GM18870 (cell line): ENCODE results near the gene FILIP1L.
"Not testable (repeated sequence)": the region's sequence is repeated elsewhere in the genome, so short reads cannot be mapped to it uniquely, and the experiment has no call there.

ENCODE experiments used
- ATAC-seq: cut with Tn5 transposase; IDR thresholded peaks from one replicate; pipeline ENCODE4 v1.9.1; 2021; ENCODE audit warnings: moderate library complexity; ENCODE audit not compliant: unreplicated experiment

The FILIP1L gene

GRCh38 chr3:100075851-100076730, 38.2 kb downstream of the FILIP1L start:
- no peak for ATAC-seq

GRCh38 chr3:100075196-100075595, 39.1 kb downstream of the FILIP1L start:
- no peak for ATAC-seq

GRCh38 chr3:100073714-100074307, 40.5 kb downstream of the FILIP1L start:
- no peak for ATAC-seq

- ATAC-seq: no peak
Measured at GRCh38 chr3:100073049-100073713, 41.1 kb downstream of the FILIP1L start.

DNA sequence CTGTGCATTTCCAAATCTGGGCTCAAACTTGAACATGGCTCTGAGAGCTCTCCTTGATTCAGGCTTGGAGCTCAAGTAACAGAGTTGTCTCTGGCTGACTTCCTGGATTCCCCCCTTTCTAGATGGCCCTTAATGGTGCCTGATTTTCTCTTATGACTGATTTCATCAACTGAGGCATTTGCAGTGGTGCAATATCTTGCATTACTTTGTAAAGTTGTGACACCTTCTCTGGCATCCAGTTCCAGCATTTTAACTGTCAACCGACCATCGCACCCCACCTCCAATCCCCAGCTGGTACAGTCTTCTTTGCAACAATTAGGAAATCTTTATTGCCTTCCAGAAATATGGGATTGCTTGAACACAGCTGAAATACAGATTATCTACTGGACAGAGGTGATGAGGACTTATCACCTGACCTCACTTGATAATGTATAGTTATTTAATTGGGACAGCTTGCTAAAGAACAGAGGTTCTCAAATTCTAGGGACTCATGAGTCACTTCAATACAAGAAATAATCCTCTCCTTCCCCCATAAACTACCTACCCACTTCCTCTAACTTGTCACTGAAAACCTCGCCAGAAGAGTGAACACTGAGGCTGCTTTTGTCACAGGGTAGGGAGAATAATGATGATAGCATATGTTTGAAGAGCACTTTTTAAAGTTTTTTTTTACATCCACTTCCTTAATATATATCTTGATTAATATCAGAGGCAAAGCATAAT, 41.8 kb downstream of the FILIP1L start:
- peak; percentile 53 for ATAC-seq

GRCh38 chr3:100069472-100069871, 44.8 kb downstream of the FILIP1L start:
- ATAC-seq: no peak

DNA sequence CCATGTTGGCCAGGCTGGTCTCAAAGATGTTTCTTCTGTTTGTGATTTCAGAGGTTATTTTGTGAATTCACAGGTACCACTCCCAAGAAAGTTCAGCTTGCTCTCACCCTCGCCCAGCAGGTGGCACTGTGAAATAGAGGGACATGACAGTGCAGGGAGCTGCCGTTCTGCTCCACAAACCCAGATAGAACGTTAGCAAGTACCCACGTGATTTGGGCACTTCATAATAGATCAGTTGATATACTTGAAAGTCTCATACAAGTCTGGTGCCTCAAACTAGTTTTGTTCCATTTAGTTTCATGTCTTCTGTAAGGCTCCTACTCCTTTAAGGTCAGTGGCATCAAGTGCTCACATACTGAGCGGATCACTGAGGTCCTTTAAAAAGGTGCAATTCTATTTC, 45.5 kb downstream of the FILIP1L start:
- peak; percentile 47 for ATAC-seq

DNA sequence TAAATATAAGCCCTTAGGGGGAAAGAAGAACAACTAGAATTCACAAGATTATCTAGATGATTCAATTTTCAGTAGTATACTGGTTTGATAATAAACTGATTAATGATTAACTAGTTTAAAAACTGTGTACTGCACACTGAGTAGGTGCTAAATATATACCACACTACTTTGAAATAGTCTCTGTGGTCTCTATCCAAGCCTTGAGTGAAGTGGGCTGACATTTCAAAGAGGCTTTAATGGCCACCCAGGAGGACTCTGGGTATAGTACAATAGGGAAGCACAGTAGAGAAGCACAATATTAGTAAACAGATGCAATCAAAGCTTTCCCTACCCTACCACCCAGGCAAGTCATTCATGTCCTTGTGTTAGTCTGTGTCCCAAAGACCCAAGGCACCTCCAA, 46.7 kb downstream of the FILIP1L start:
- ATAC-seq: no peak

DNA sequence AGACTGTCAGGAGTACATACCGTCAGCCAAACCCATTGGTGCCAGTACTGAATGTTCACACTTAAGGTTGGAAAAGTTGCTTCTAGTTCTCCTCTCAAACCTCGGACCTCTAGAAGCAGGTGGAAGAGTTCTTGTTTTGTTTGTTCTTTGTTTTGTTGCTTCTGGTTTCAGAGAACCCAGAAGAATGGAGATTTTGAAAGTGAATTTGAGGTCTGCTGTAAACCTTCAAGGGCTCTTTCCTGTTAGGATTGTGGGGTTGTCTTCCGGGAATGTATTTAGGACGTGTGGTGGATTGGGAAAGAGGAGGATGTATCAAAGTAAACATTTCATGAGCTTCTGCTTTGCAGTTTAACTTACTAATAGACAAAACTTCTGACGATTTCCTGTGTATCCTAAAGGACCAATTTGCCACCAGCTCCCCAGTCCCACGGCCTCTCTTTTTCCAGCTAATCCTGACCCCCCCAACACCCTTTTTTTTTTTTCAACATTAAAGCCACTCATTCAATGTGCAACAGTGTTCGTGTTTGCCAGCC, 50.3 kb downstream of the FILIP1L start:
- no peak for ATAC-seq

- ATAC-seq: no peak
Measured at GRCh38 chr3:100062665-100063064, 51.6 kb downstream of the FILIP1L start.

DNA sequence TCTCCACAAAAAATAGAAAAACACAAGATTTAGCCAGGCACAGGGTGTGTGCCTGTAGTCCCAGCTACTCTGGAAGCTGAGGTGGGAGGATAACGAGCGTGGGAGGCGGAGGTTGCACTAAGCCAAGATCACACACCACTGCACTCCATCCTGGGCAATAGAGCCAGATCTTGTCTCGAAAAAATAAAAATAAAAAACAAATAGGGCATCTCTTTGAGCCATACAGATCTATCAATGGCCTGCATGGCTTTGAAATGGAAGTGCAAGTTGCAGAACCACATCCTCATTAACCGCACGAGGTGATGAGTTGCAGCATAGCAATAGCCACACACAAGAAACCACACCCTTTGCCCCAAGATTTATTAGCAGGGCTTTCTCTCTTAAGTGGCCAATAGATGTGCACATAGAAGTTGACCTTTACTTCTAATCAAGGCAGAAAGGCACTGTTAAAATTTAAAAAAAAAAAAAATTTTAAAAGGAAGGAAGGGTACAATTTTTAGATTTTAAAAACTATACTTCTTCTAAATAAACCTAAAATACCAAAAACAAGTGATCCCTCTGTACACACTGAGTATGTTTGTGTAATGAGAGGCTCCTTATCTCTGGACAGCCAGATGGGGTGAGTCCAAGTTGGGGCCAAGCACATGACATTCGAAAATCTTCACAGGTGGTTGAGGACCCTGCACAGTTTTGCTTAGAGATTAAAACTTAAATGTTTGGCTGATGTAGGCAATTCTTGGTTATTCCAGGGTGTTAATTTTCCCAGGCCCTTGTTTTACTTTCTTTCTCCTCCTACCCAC, 53.4 kb downstream of the FILIP1L start:
- ATAC-seq: no peak

GRCh38 chr3:100059472-100059871, 54.8 kb downstream of the FILIP1L start:
- ATAC-seq: no peak

DNA sequence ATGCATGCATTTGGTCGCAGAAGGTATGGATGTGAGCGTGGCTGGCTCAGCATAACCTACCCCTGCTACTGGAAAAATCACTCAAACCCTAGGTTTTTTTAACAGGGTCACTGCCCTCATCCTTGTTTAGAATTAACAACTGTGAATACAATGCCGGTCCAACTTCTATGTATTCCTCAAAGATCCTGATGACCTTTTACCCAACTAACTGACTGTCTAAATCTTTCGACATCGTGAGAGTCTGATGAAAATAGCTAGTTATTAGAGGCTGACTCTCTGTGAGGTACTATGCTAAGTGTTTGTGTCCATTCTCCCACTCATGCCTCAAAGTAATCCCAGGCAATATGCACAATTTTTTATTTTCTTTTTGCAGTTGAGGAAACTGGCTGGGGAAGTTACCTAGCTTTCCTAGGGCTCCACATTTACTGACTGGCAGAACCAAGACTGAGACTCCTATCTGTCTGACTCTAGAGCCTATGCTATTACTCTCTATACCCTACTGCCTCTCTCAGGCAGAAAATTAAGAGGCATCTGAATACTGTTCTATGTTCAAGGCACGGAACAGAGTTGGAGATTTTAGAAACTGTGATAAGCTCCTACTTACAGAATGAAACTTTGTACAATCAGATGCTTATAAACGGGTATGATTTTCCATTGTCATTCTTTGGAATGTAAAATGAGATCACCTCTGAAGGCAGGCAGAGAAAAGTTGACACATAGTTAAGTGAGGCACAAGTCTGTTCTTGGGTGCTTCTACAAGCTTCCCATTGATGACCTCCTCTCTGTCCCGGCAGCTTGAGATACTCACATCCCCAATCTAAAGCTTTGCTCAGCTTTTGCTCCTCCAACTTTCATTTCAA, 56.4 kb downstream of the FILIP1L start:
- ATAC-seq: no peak

- no peak for ATAC-seq
Measured at GRCh38 chr3:100053951-100054620, 60.2 kb downstream of the FILIP1L start.

DNA sequence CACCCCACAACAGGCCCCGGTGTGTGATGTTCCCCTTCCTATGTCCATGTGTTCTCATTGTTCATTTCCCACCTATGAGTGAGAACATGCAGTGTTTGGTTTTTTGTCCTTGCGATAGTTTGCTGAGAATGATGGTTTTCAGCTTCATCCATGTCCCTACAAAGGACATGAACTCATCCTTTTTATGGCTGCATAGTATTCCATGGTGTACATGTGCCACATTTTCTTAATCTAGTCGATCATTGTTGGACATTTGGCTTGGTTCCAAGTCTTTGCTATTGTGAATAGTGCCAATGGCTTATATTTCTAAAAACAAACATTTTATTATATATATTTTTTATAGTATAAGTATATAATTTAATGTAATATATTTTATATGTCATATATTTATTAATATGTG, 62.8 kb downstream of the FILIP1L start:
- ATAC-seq: not testable (repeated sequence)

GRCh38 chr3:100048248-100048647, 66.1 kb downstream of the FILIP1L start:
- ATAC-seq: no peak

- peak; percentile 76 for ATAC-seq
Measured at GRCh38 chr3:100047455-100048141, 66.7 kb downstream of the FILIP1L start.

DNA sequence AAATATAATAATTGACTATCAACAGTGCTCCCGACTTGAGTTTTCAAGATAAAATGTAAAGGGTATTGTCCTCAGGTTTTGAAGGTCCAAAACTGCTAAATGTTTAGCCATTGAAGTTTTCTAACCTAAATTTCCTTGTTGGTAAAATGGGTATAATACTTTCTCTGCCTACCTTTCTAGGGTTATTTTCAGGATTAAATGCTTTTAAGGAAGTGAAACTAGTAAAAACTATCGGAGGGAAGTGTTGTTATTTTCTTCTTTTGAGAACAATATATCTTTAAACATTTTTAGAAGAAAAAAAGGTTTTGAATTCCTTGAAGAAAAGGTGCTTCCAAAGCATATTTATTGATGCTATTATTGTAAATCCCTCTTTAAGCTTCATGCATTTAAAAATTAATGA, 67.3 kb downstream of the FILIP1L start:
- ATAC-seq: no peak
